Activated CD4-positive, alpha-beta memory T cell treated with anti-CD3 and anti-CD28 coated beads for 36 hours (primary cell): ENCODE measurements around the gene PELI3. TPM values are rescaled to one million over a fixed set of nuclear protein-coding genes. Genes with fewer than 3 reads are reported as not detected.

Experiments
- CTCF ChIA-PET: fragments of 350-600 bp; sonication (Branson Sonifier 250); formaldehyde crosslinking; loops from one replicate; lab custom pipeline; 2021; ENCODE audit warnings: antibody characterized with exemption, inconsistent platforms; lab: Charles Lee
- POLR2A ChIA-PET: fragments of 350-600 bp; sonication (Branson Sonifier 250); formaldehyde crosslinking; loops from one replicate; lab custom pipeline; 2021; ENCODE audit warnings: antibody characterized with exemption; lab: Charles Lee
- DNase-seq: peaks from one replicate; pipeline ENCODE4 v3.0.0-alpha.2; 2020
- H3K27ac Mint-ChIP-seq: one replicate; pipeline ENCODE4 v1.8.0; 2021; ENCODE audit warnings: mixed read lengths
- H3K27me3 Mint-ChIP-seq: one replicate; pipeline ENCODE4 v1.8.0; 2021; ENCODE audit warnings: mixed read lengths
- H3K36me3 Mint-ChIP-seq: one replicate; pipeline ENCODE4 v1.8.0; 2021; ENCODE audit warnings: mixed read lengths
- H3K4me1 Mint-ChIP-seq: one replicate; pipeline ENCODE4 v1.8.0; 2021; ENCODE audit warnings: low read depth, mixed read lengths
- H3K4me3 Mint-ChIP-seq: one replicate; pipeline ENCODE4 v1.8.0; 2021; ENCODE audit warnings: mild to moderate bottlenecking, mixed read lengths
- H3K9me3 Mint-ChIP-seq: one replicate; pipeline ENCODE4 v1.8.0; 2021; ENCODE audit warnings: mixed read lengths
- intact Hi-C: fragments of 100-400 bp; cut with micrococcal nuclease; formaldehyde crosslinking; loops from one replicate; pipeline ENCODE4 v1.15.1; 2023
- total RNA-seq, 2 experiments: library from RNA; stranded (reverse); gene quantifications; one replicate each; pipeline ENCODE4 v1.2.3, GENCODE V29; 2021

The PELI3 gene
- total RNA-seq, 2 experiments from 2014 or later = 7.0 to 8.5 TPM

- no peak for DNase-seq
- no peaks in the 10 kb centered on the region for H3K27me3 Mint-ChIP-seq
- intact Hi-C loops = no loop called here
- no peak overlapping the region for H3K4me3 Mint-ChIP-seq
- H3K36me3 Mint-ChIP-seq = peaks cover 19% of the 10 kb centered on the region
- H3K4me1 Mint-ChIP-seq = peaks cover 2% of the 10 kb centered on the region
- no peaks in the 10 kb centered on the region for H3K9me3 Mint-ChIP-seq
- no peak overlapping the region for H3K27ac Mint-ChIP-seq
- POLR2A ChIA-PET = no interaction called here
- CTCF ChIA-PET = no interaction called here
Measured at GRCh38 chr11:66489636-66490035, 22.9 kb downstream of the PELI3 start.

DNA sequence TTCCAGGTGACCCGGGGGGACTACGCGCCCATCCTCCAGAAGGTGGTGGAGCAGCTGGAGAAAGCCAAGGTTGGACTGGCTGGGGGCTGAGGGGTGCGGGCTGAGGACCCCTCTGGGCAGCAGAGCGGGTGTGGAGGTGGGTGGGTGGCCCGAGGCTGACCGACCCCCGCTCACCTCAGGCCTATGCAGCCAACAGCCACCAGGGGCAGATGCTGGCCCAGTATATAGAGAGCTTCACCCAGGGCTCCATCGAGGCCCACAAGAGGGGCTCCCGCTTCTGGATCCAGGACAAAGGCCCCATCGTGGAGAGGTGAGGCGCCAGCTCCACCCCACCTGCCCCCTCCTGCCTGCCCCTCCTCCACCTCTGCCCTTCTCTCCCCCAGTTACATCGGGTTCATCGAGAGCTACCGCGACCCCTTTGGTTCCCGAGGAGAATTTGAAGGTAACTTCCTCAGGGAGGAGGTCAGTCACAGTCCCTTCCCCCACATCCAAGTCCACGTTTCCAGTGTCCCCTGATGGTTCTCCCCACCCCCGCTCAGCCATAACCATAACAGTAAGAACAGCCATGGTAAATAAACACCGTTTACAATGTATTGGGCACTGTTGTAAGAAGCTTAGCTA is 24.7 kb downstream of the PELI3 start:
- POLR2A ChIA-PET = interaction anchor here (1.5 to 1.7 kb wide), 2 partner anchors 19 to 147 kb away, joined by 4 to 5 read pairs; partner anchors contain the start of genes BBS1 and RBM4
- Mint-ChIP-seq H3K27me3 (no peaks in the 10 kb centered on the region), H3K27ac (no peak overlapping the region)

DNA sequence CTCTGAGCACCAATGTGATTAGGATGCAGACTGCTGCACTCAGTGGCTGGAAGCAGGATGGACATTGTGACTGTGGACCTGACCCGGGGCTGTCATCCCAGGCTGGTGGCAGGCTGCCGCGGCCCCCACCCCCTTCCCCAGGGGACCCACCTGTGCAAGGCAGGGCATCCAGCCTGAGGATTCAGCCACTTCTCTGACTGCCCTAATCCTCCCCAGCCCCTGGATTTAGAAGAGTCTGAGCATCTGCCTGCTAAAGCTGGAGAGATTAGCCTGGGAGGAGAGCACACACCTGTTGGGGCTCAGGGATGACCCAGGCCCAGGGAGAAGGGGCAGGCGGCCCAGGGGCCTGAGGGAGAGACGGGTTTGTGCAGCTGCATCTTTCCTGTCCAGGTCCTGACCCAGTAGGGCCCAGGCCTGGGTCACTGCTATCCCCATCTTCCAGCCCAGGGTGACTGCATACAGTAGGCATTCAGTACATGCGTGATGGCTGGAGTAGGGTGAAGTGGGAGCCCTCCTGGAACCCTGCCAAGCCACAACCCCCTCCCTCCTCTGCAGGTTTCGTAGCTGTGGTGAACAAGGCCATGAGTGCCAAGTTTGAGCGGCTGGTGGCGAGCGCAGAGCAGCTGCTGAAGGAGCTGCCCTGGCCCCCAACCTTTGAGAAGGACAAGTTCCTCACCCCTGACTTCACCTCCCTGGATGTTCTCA is 25.6 kb downstream of the PELI3 start:
- Mint-ChIP-seq H3K27me3 (no peaks in the 10 kb centered on the region), H3K27ac (no peak overlapping the region), H3K36me3 (peaks cover 24% of the 10 kb centered on the region), H3K4me3 (no peak overlapping the region), H3K4me1 (no peaks in the 10 kb centered on the region), H3K9me3 (no peaks in the 10 kb centered on the region)
- POLR2A ChIA-PET = interaction anchor here (1.5 to 1.7 kb wide), 2 partner anchors 18 to 146 kb away, joined by 4 to 5 read pairs; partner anchors contain the start of genes BBS1 and RBM4
- CTCF ChIA-PET = interaction anchor here (1.0 to 1.5 kb wide), 4 partner anchors 16 to 186 kb away, joined by 3 to 5 read pairs (median 4); no protein-coding TSS in a partner anchor
- intact Hi-C loops = no loop called here
- no peak for DNase-seq

More for the DNA sequence above, 24.7 kb downstream of the PELI3 start:
- Mint-ChIP-seq H3K9me3 (no peaks in the 10 kb centered on the region), H3K36me3 (peaks cover 23% of the 10 kb centered on the region), H3K4me1 (no peaks in the 10 kb centered on the region), H3K4me3 (no peak overlapping the region)
- CTCF ChIA-PET = interaction anchor here (0.8 to 1.1 kb wide), 4 partner anchors 11 to 116 kb away, joined by 3 to 5 read pairs (median 4); partner anchors contain the start of gene DPP3
- no peak for DNase-seq
- intact Hi-C loops = no loop called here

- ChIA-PET POLR2A (interaction anchor here (1.7 kb wide), 1 partner anchor 17 kb away, joined by 5 read pairs; the partner anchor contains the start of gene BBS1), CTCF (interaction anchor here (1.5 kb wide), 1 partner anchor 185 kb away, joined by 3 read pairs; no protein-coding TSS in a partner anchor)
- peaks cover 24% of the 10 kb centered on the region for H3K36me3 Mint-ChIP-seq
- H3K9me3 Mint-ChIP-seq = no peaks in the 10 kb centered on the region
- DNase-seq = no peak
- H3K4me1 Mint-ChIP-seq = no peaks in the 10 kb centered on the region
- no peaks in the 10 kb centered on the region for H3K27me3 Mint-ChIP-seq
- no peak overlapping the region for H3K27ac Mint-ChIP-seq
- intact Hi-C loops = no loop called here
- H3K4me3 Mint-ChIP-seq = no peak overlapping the region
Measured at GRCh38 chr11:66493130-66493529, 26.4 kb downstream of the PELI3 start.

DNA sequence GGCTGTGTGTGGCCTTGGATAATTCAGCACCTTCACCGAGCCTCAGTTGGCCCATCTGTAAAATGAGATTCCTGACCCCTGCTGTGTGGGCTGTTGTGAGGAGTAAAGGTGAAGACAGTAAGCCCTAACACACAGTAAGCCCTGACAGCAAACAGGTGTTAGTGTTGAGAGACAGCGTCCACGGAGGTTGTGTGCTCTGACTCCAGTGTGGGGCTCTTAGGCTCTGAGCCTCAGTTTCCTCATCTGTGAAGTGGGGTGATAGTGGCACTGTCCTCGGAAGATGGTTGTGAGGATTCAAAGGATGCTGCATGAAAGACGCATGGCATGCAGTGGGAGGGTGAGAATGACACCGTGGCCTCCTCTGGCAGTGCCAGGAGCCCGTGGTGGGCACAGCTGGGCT is 27.8 kb downstream of the PELI3 start:
- Mint-ChIP-seq H3K4me3 (no peak overlapping the region), H3K36me3 (peaks cover 24% of the 10 kb centered on the region), H3K4me1 (no peaks in the 10 kb centered on the region), H3K9me3 (no peaks in the 10 kb centered on the region), H3K27me3 (no peaks in the 10 kb centered on the region), H3K27ac (no peak overlapping the region)
- CTCF ChIA-PET = interaction anchor here (0.6 kb wide), 1 partner anchor 157 kb away, joined by 3 read pairs; no protein-coding TSS in a partner anchor
- POLR2A ChIA-PET = no interaction called here
- intact Hi-C loops = no loop called here
- no peak for DNase-seq

DNA sequence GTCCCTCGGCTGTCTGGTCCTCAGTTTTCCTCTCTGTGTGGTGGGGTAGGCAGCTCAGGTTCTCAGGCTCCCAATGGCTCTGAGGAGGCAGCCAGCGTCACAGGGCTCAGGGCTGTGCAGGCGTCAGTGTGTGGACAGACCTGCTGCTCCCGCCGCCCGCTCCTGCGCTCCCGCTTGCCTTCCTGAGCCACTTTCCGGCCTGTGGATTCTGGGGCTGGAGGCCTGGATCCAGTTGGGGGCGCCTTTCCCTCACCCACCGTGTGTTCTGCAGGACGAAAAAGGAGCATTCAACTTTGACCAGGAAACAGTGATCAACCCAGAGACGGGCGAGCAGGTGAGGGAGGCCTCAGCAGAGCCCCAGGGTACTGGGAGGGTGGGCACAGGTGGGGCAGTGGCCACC is 28.2 kb downstream of the PELI3 start:
- no peaks in the 10 kb centered on the region for H3K4me1 Mint-ChIP-seq
- ChIA-PET CTCF (interaction anchor here (0.6 kb wide), 1 partner anchor 157 kb away, joined by 3 read pairs; no protein-coding TSS in a partner anchor), POLR2A (no interaction called here)
- no peak for DNase-seq
- H3K27ac Mint-ChIP-seq = no peak overlapping the region
- no peaks in the 10 kb centered on the region for H3K27me3 Mint-ChIP-seq
- H3K4me3 Mint-ChIP-seq = no peak overlapping the region
- H3K9me3 Mint-ChIP-seq = no peaks in the 10 kb centered on the region
- H3K36me3 Mint-ChIP-seq = peaks cover 23% of the 10 kb centered on the region
- intact Hi-C loops = no loop called here

DNA sequence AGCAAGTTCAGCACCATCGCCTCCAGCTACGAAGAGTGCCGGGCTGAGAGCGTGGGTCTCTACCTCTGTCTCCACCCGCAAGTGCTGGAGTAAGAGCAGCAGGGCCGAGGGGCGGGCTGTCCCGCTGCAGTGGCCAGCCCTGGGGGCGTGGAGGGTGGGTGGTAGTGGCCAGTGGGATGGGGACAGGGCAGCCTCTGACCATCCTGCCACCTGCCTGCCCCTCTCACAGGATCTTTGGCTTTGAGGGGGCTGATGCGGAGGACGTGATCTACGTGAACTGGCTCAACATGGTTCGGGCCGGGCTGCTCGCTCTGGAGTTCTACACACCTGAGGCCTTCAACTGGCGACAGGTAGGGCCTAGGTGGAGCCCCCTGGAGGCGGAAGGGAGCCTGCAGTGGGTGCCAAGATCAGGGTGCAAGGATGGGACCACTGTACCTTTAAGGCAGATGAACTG is 28.7 kb downstream of the PELI3 start:
- H3K27me3 Mint-ChIP-seq = no peaks in the 10 kb centered on the region
- no peak overlapping the region for H3K4me3 Mint-ChIP-seq
- intact Hi-C loops = no loop called here
- H3K4me1 Mint-ChIP-seq = no peaks in the 10 kb centered on the region
- no peaks in the 10 kb centered on the region for H3K9me3 Mint-ChIP-seq
- H3K36me3 Mint-ChIP-seq = peaks cover 22% of the 10 kb centered on the region
- POLR2A ChIA-PET = no interaction called here
- peak; percentile 32 for DNase-seq
- CTCF ChIA-PET = no interaction called here
- H3K27ac Mint-ChIP-seq = no peak overlapping the region

DNA sequence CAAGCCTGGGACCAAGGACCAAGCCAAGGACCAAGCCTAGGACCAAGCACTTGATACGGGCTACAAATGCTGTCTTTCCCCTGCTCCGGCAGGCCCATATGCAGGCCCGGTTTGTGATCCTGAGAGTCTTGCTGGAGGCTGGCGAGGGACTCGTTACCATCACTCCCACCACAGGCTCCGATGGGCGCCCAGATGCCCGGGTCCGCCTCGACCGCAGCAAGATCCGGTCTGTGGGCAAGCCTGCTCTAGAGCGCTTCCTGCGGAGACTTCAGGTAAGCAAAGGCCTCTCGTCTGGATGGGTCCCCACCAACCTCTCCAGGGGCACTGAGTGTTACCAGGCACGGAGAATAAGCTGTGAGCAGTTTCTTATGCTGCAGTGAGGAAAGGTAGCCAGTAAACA is 30.5 kb downstream of the PELI3 start:
- H3K27me3 Mint-ChIP-seq = no peaks in the 10 kb centered on the region
- DNase-seq = no peak
- intact Hi-C loops = no loop called here
- H3K4me3 Mint-ChIP-seq = no peak overlapping the region
- ChIA-PET POLR2A (no interaction called here), CTCF (no interaction called here)
- no peak overlapping the region for H3K27ac Mint-ChIP-seq
- peaks cover 17% of the 10 kb centered on the region for H3K36me3 Mint-ChIP-seq
- no peaks in the 10 kb centered on the region for H3K4me1 Mint-ChIP-seq
- H3K9me3 Mint-ChIP-seq = no peaks in the 10 kb centered on the region

DNA sequence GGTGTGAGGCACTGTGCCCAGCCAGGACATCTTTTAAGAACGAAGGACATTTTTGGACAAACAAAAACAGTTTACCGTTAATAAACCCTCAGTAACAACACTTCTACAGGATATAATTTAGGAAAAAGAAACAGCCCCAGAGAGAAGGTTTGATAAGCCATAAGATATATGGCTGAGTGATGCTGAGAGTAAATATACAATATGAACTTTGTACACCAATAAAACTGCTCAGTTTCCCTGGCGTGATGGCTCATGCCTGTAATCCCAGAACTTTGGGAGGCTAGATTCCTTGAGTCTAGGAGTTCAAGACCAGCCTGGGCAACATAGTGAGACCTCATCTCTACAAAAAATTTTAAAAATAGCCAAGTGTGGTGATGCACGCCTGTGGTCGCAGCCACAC is 31.8 kb downstream of the PELI3 start:
- ChIA-PET CTCF (no interaction called here), POLR2A (no interaction called here)
- DNase-seq = no peak
- H3K27ac Mint-ChIP-seq = no peak overlapping the region
- H3K9me3 Mint-ChIP-seq = no peaks in the 10 kb centered on the region
- peaks cover 12% of the 10 kb centered on the region for H3K36me3 Mint-ChIP-seq
- no peaks in the 10 kb centered on the region for H3K4me1 Mint-ChIP-seq
- no peak overlapping the region for H3K4me3 Mint-ChIP-seq
- H3K27me3 Mint-ChIP-seq = no peaks in the 10 kb centered on the region
- intact Hi-C loops = no loop called here

- Mint-ChIP-seq H3K36me3 (peaks cover 8% of the 10 kb centered on the region), H3K9me3 (no peaks in the 10 kb centered on the region), H3K4me3 (no peak overlapping the region), H3K27ac (no peak overlapping the region), H3K4me1 (peaks cover 6% of the 10 kb centered on the region), H3K27me3 (no peaks in the 10 kb centered on the region)
- CTCF ChIA-PET = no interaction called here
- intact Hi-C loops = no loop called here
- POLR2A ChIA-PET = no interaction called here
- DNase-seq = no peak
Measured at GRCh38 chr11:66505276-66505816, 38.6 kb downstream of the PELI3 start.

DNA sequence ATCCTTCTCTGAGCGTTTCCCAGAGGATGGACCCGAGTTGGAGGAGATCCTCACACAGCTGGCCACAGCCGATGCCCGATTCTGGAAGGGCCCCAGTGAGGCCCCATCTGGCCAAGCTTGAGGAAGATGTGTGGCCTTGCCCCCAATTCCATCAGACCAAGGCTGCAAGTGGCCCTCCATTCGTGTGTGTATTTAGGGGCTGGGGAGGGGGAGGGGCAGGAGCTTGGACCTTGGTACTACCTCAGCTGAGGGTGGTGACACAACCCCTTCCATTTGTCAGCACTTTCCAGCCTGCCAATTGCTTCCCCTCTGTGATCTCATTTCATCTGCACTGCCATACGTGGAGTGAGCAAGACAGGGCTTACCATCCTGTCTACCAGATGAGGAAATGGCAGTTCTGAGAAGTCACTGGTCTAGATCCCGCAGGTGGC is 42.4 kb downstream of the PELI3 start:
- ChIA-PET CTCF (interaction anchor here (1.0 to 4.2 kb wide), 3 partner anchors 17 to 168 kb away, joined by 3 to 24 read pairs (median 5); partner anchors contain the start of genes CTSF and RBM4B), POLR2A (interaction anchor here (1.0 to 1.5 kb wide), 2 partner anchors 29 to 70 kb away, joined by 3 to 4 read pairs; partner anchors contain the start of genes DPP3 and MRPL11)
- Mint-ChIP-seq H3K9me3 (no peaks in the 10 kb centered on the region), H3K36me3 (peaks cover 9% of the 10 kb centered on the region), H3K27ac (no peak overlapping the region), H3K4me1 (peaks cover 16% of the 10 kb centered on the region), H3K4me3 (no peak overlapping the region), H3K27me3 (no peaks in the 10 kb centered on the region)
- intact Hi-C loops = no loop called here
- peak; percentile 31 for DNase-seq
